Pancreas (tissue), 10 donors: ENCODE measurements around the gene EIF4G3. TPM values are rescaled to one million over a fixed set of nuclear protein-coding genes. Genes with fewer than 3 reads are reported as not detected.

Experiments
- ATAC-seq, 4 donors: fragments of 200-7000 bp; cut with Tn5 transposase; one replicate each; pipeline versions ENCODE4 v1.8.0 to v1.9.1; 2020; ENCODE audit warnings: mild to moderate bottlenecking in 4 of 4, moderate library complexity in 4 of 4
- DNase-seq, 6 donors: peaks; one replicate each; pipeline ENCODE4 v3.0.0-alpha.2; 2020
- FAIRE-seq: peaks from 2 replicates; lab custom pipeline; 2012; peaks lifted over from hg19 to GRCh38; lab: Jason Lieb, UNC
- H3K27ac ChIP-seq, 4 donors: fragments of 200-600 bp; sonication (generic); 1 replicate in 3 of 4; 2 replicates in 1 of 4; pipeline versions ENCODE4 v1.5.0 to v1.8.0; 2020
- H3K27me3 ChIP-seq, 4 donors: fragments of 200-600 bp; one replicate each; pipeline ENCODE4 v1.8.0; 2021
- H3K36me3 ChIP-seq, 3 donors: fragments of 200-600 bp; sonication (generic) in 1 of 3; one replicate each; pipeline versions ENCODE4 v1.5.0 to v1.8.0; 2020 to 2021
- H3K4me1 ChIP-seq, 3 donors: fragments of 200-600 bp; one replicate each; pipeline ENCODE4 v1.8.0; 2021
- H3K4me3 ChIP-seq, 4 donors: fragments of 200-600 bp; sonication (generic) in 2 of 4; one replicate each; pipeline versions ENCODE4 v1.5.0 to v1.8.0; 2020 to 2021
- H3K9me3 ChIP-seq, 4 donors: fragments of 200-600 bp; one replicate each; pipeline ENCODE4 v1.8.0; 2021
- CTCF ChIP-seq, 4 donors: fragments of 200-600 bp; sonication (generic) in 3 of 4; IDR thresholded peaks; one replicate each; pipeline versions ENCODE4 v1.5.0 to v1.8.0; 2021; ENCODE audit warnings: antibody characterized with exemption in 4 of 4
- WGBS, 2 donors: extraction: QIAGEN DNeasy Blood & Tissue Kit; methylation state at CpG; one replicate each; pipeline ENCODE4 v1.1.7; 2013; 5-methylcytosine and 5-hydroxymethylcytosine counted together
- intact Hi-C, 3 donors: fragments of 100-400 bp; cut with DNase I; formaldehyde crosslinking; loops; one replicate each; pipeline versions ENCODE4 v1.11.1 to v1.14.2; 2022
- polyA plus RNA-seq, 2 donors: library from polyadenylated mRNA; stranded (reverse); fragments of 200-250 nt; gene quantifications; one replicate each; pipeline ENCODE4 v1.2.3, GENCODE V29; 2013
- total RNA-seq, 6 donors: library from RNA; stranded (reverse); fragmentation: NEBNext Ultra II Directional in 4 of 6; extraction: Animal tissue kit (Norgen Biotek cat#: 25700) in 4 of 6; gene quantifications; one replicate each; pipeline versions ENCODE4 v1.2.1 to v1.2.4, GENCODE V29; 2021 to 2023
- donor health status: healthy with polysubstance abuse.
- donor health status: DM: no; HTN: no; CAD: no; lungs with moderate emphysema.
- donor health status: DM: no; HTN: no; CAD: no.
- donor health status: control.
- donor health status: control.
- donor health status: Bipolar disorder and iron deficiency.
- donor health status: DM: yes; HTN: yes; CAD: no.
- donor health status: DM: no; HTN: no; CAD: no.
- donor health status: DM: no; HTN: no; CAD: no.
- donor health status: DM: yes; HTN: yes; CAD: no.

The EIF4G3 gene
- total and polyA plus RNA-seq, 8 donors, result 9.6 to 22.7 (median 13.8) TPM

- H3K4me1 ChIP-seq, result no peaks in the 10 kb centered on the region
- no peak for ATAC-seq
- no peak for TF ChIP-seq CTCF (IDR thresholded peaks at IDR 0.05)
- FAIRE-seq, result no peak
- H3K27me3 ChIP-seq, result no peaks in the 10 kb centered on the region
- no peak overlapping the region for H3K27ac ChIP-seq
- H3K36me3 ChIP-seq, result no peaks in the 10 kb centered on the region
- H3K9me3 ChIP-seq, result no peaks in the 10 kb centered on the region
- DNase-seq, result no peak
- no peak overlapping the region for H3K4me3 ChIP-seq
- 98 to 100% methylated on average over 1 of the region's 1 CpG for WGBS, 2 donors
- intact Hi-C loops, result no loop called here
Observed at GRCh38 chr1:20834192-20834591, 342.5 kb downstream of the EIF4G3 start.

- H3K9me3 ChIP-seq, result no peaks in the 10 kb centered on the region
- intact Hi-C loops, result no loop called here
- TF ChIP-seq CTCF (IDR thresholded peaks at IDR 0.05), result no peak
- H3K4me1 ChIP-seq, result no peaks in the 10 kb centered on the region
- H3K27me3 ChIP-seq, result no peaks in the 10 kb centered on the region
- no peak overlapping the region for H3K4me3 ChIP-seq
- no peak overlapping the region for H3K27ac ChIP-seq
- 96 to 99% methylated on average over 2 of the region's 2 CpGs for WGBS, 2 donors
- no peaks in the 10 kb centered on the region for H3K36me3 ChIP-seq
- DNase-seq (no peak), FAIRE-seq (no peak), ATAC-seq (no peak)
Observed at GRCh38 chr1:20830378-20830777, 346.3 kb downstream of the EIF4G3 start.

DNA sequence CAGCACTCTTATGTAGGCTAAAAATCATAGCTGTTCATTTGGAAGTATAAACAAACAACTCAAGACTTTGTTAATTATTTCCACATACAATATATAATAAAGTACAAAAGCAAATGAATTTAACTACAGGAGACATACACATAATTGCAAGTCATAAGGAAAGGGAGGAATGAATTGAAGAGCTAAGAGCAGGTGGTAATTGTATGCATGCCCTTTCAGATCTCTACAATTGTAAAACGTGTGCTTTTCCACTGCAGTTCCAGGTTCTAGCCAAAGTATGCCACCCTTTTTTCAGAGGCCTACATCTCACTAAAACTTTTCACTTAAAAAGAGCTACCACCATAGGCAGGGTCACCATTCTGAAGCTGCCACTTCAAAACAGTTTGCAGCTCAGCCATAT is 346.8 kb downstream of the EIF4G3 start:
- DNase-seq (no peak), FAIRE-seq (no peak), ATAC-seq (no peak)
- no peaks in the 10 kb centered on the region for H3K9me3 ChIP-seq
- H3K4me3 ChIP-seq, result no peak overlapping the region
- intact Hi-C loops, result no loop called here
- no peaks in the 10 kb centered on the region for H3K4me1 ChIP-seq
- WGBS, 2 donors, result 83 to 97% methylated on average over 1 of the region's 1 CpG
- H3K27me3 ChIP-seq, result no peaks in the 10 kb centered on the region
- no peak overlapping the region for H3K27ac ChIP-seq
- H3K36me3 ChIP-seq, result no peaks in the 10 kb centered on the region
- no peak for TF ChIP-seq CTCF (IDR thresholded peaks at IDR 0.05)

DNA sequence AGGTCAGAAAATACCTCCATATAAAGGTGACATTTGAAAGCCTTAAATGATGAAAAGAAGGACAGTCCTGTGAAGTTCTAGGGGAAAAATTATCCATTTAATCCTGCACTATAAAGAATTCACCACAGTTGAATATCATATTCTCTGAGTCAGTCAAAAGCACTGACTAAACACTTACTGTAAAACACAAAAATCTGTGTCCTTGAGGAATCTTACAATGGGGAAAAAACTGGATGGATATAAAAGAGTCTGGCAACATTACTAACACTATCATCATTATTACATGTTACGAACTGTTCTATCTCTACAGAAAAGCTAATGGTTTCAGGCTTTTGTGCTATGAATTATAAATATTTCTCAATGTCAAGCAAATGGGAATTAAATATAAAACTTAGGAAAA is 347.2 kb downstream of the EIF4G3 start:
- Histone ChIP-seq H3K27me3 (no peaks in the 10 kb centered on the region), H3K4me3 (no peak overlapping the region), H3K4me1 (no peaks in the 10 kb centered on the region), H3K9me3 (no peaks in the 10 kb centered on the region), H3K36me3 (no peaks in the 10 kb centered on the region), H3K27ac (no peak overlapping the region)
- 92% methylated on average over 1 of the region's 1 CpG for WGBS, 2 donors
- no peak for FAIRE-seq
- no peak for TF ChIP-seq CTCF (IDR thresholded peaks at IDR 0.05)
- no peak for DNase-seq
- ATAC-seq, result no peak
- intact Hi-C loops, result no loop called here

- no peaks in the 10 kb centered on the region for H3K27me3 ChIP-seq
- no peaks in the 10 kb centered on the region for H3K4me1 ChIP-seq
- H3K9me3 ChIP-seq, result no peaks in the 10 kb centered on the region
- no peak overlapping the region for H3K27ac ChIP-seq
- FAIRE-seq (no peak), ATAC-seq (no peak), DNase-seq (no peak)
- no peak overlapping the region for H3K4me3 ChIP-seq
- intact Hi-C loops, result no loop called here
- no peak for TF ChIP-seq CTCF (IDR thresholded peaks at IDR 0.05)
- H3K36me3 ChIP-seq, result no peaks in the 10 kb centered on the region
Observed at GRCh38 chr1:20823845-20824244, 352.9 kb downstream of the EIF4G3 start.
